Ishikawa (cell line): Measurements from ENCODE around the gene FMN2.

ENCODE experiments used
- EP300 ChIP-seq: IDR thresholded peaks from 2 replicates; pipeline ENCODE4 v1.6.1; 2012; ENCODE audit warnings: borderline replicate concordance
- NFIC ChIP-seq: IDR thresholded peaks from 2 replicates; pipeline ENCODE4 v1.6.1; 2012
- RAD21 ChIP-seq: IDR thresholded peaks from 2 replicates; pipeline ENCODE4 v1.6.1; 2012; ENCODE audit warnings: low read depth
- TCF12 ChIP-seq: IDR thresholded peaks from 2 replicates; pipeline ENCODE4 v1.6.1; 2012; ENCODE audit warnings: low read depth
- YY1 ChIP-seq: IDR thresholded peaks from 2 replicates; pipeline ENCODE4 v1.6.1; 2012; ENCODE audit warnings: low read depth
- ZBTB7A ChIP-seq: IDR thresholded peaks from 2 replicates; pipeline ENCODE4 v1.6.1; 2012; ENCODE audit warnings: low read depth
- TF ChIP-seq, protein P1 (sequence below): IDR thresholded peaks from 2 replicates; pipeline ENCODE4 v1.6.1; 2012

DNA sequence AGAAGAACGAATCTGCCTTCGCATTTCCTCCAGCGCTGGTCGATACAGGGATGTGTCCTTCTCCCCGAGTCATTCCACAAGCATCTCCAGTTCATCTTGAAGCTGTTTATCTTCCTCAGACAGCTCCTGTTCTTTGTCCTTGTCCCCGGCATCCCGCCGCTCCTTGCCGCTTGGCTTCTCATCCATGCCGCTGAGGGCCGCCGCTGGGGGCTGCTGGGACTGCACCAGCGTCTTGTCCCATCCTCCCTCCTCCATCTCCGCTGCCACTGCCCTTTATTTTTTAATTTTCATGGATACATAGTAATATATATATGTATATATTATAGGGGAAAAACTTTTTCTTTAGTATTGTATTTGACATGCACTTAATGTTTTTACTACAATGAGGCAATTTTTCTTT, 53.4 kb downstream of the FMN2 start:
- no peak for TF ChIP-seq EP300
- TF ChIP-seq, protein P1, sequence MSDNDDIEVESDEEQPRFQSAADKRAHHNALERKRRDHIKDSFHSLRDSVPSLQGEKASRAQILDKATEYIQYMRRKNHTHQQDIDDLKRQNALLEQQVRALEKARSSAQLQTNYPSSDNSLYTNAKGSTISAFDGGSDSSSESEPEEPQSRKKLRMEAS = no peak
- TF ChIP-seq NFIC = no peak
- no peak for TF ChIP-seq TCF12
- TF ChIP-seq RAD21 = no peak
- no peak for TF ChIP-seq YY1
- no peak for TF ChIP-seq ZBTB7A
